HS-27A (cell line): ENCODE results near the gene CACNB2.

Source experiments
- DNase-seq: peaks from one replicate; pipeline ENCODE4 v3.0.0-alpha.2; 2012; ENCODE audit warnings: low read depth, missing footprints

The CACNB2 gene

DNA sequence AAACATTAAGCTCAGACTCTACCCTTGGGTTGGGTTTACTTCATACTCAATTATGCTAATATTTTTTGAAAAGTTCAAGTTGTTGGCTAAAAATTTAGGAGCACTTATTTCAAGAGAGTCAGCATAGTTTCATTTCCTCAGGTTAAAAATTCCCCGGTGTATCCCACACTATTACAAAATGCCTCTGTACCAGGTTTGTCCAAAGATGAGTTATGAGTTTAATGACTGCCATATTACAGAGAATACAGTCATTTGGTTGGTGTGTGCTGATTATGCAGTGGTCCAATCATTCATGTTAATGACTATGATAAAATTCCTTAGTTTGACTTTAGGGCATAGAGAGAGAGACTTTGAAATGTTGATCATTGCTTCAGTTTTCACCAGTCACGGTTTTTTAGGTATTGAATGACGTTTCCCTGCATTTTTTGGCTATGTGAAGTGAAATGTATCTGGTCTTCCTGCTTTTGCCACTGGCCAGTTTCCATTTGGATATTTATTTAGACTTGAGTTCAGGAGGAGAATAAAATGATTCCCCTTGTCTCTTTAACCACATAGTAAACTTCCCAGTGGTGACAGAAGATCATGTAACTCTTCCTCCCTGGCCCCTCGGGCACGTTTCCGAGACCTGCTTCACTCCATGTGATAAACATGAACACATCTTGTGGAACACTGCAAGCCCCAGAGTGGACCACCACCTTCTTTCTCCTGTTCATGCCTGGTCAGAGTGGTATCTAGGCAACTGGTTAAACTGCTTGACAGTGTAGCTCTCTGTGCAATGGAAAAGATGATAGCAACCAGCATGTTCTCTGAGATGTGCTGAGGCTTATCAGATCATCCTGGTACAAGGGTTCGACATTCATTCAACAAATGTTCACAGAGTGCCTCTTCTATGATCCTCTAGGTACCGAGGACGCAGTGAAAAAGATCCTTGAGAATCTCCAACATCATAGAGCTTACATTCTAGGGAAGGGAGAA, 153.6 kb downstream of the CACNB2 start:
- DNase-seq, result no peak

DNA sequence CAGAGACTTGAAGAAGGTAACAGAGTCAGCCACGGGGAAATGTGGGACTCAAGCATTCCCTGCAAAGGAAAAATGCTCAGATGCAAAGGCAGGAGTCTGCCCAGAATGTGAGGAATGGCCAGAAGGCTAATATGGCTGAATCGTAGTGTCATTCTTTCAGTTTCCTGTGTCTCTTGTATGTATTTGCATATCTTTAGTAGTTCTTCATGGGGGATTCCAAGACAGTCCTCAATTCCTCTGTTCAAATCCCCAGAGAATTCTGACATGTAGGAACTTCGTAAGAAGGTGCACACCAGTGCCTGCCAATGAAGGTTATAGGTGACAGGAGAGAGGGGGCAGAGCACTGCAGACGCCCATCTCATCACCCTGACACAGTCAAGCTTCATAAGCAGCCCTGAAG, 154.4 kb downstream of the CACNB2 start:
- DNase-seq, result no peak

DNA sequence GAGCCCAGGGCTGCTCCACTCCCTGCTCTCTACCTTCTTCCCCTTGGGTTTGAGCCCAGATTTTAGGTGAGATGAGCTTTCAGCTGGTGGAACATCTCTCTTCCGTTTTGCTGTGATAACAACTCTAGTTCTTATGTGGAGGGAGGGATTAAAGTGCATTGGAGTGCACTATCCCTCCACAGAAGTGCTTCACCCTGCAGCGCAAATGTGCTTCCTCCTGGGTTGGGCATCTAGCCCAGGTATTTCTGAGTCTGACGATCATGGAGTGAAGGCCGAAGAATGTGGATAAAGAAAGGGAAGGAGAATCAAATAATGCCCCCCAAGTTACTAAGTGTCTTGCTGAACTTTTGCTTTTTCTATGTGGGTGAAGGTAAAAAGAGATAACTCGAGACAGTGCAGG, 157.4 kb downstream of the CACNB2 start:
- no peak for DNase-seq

DNA sequence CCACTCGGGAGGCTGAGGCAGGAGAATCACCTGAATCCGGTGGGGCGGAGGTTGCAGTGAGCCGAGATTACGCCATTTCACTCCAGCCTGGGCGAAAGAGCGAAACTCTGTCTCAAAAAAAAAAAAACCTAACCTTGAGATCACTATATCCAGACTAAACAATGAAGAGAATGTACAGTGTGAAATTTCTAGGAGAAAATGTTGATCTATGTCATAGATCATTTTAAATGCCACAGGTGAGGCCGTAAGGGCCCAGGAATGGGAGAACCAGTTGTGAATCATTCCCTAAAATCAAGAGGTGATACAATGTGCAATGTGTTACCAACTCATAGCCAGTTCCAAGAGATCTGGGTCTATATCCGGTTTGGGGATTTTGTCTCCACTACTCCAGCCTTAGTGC, 158.0 kb downstream of the CACNB2 start:
- no peak for DNase-seq

DNA sequence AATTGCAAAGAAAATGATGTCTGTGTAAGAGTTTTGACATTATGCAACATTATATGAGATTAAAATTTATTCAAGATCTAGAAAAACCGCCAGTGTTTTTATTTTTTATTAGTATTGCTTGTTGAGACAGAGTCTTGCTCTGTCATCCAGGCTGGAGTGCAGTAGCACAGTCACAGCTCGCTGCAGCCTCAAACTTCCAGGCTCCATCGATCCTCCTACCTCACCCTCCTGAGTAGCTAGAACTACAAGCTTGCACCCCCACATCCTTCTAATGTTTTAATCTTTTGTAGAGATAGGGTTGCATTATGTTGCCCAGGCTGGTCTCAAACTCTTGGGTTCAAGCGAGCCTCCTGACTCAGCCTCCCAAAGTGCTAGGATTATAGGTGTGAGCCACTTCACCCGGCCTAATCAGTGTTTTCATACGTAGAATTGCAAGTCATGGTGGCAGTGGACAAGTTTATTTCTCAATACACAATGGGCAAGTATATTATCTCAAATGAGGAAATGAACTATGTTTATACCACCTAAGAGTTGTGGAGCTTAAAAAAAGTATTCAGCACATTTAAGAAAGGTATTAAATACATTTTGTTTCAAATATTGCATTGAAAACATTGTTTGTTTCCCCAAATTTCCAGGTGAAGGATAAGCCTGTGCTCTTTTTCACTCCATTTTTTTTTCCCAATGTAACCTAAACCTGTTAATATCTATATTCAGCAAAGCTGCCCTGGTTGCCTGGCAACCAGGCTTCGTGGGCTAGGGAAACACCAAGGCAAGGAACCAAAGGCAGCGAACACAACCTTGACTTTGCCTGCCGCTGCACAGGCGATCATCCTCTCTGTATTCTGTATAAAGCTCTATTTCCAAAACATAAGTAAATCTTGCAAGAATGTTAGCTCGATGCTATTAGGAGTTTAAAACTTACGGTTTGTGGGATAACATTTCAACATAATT, 163.9 kb downstream of the CACNB2 start:
- DNase-seq, result no peak

DNA sequence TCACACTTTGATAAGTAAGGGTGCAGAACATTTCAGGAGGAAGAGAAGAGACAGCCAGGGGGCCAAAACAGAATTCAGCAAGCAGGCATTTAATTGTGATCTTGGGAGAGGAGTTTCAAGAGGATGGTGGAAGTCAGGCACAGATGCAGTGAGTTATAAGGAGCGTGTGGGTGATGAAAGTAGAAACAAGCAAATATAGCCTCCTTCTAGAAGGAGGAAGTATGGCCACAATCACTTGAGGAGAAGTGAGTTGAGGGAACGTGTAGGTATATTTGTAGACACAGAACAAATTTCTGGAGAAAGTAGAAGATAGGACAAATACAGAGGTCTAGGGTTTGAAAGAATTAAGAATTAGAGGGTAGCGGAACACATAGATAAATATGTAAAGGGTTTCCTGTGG, 165.8 kb downstream of the CACNB2 start:
- no peak for DNase-seq

DNA sequence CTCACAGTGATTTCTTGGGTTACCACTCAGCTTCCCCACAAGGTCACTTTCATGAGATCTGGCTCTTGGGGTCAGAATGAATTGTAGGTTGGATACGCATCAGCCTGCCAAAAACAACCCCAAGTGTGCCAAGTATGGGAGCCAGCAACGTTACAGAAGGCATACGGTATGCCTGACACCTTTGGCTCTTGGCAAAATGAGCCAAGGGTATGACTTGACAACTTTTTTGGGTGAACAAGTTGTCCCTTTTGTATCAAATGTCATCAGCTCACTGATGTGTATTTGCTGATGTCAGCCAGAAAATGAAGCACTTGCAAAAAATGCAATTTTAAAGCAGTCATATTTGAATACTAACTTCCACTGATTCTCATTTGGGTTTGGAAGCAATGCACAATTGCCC, 168.4 kb downstream of the CACNB2 start:
- DNase-seq, result no peak

DNA sequence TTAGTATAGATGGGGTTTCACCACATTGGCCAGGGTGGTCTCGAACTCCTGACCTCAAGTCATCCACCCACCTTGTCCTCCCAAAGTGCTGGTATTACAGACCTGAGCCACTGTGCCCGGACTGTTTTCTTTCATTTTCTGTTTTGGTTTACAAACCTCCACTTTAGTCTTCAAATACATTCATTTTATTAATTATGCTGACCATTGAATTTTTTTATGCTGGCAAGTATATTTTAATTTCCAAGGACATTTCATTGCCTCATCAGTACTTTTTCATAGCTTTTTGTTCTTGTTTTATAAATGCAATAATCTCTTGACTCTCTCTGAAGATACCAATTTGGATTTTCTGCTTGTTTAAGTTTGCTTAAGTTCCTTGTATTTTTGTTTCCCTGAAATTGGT, 170.5 kb downstream of the CACNB2 start:
- DNase-seq, result no peak

DNA sequence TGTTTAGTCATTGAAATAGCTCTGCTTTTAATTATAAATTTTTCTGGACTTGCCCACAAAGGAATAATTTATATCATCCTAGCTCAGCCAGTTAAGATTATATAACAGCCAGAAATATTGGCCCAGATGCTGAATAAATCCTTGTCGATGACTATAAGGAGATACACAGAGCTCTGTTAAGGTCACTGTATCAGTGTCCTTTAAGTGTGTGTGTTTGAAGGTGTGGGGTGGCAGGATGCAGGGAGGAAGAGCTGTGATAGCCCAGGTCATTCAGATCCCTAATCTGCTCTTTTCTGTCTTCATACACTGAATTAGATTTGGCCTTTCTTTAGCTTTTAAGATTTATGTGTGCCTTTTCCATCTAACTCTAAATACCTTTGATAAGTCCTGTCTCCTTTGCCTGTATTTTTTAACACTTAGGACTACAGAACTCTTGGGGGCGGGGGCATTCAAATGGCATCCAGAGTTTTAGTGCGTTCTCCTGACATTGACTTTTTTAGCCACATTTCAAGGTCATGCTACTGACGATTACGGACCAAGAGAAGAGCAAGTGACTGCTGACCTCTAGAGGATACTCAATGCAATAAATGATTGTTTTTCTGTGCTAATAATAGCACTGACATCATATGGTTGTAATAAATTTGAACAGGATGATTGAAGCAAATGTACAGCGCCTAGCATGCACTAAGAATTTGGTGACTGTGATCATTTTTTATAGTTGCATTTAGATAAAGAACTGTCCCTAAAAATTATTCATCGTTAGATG, 172.3 kb downstream of the CACNB2 start:
- DNase-seq, result no peak

DNA sequence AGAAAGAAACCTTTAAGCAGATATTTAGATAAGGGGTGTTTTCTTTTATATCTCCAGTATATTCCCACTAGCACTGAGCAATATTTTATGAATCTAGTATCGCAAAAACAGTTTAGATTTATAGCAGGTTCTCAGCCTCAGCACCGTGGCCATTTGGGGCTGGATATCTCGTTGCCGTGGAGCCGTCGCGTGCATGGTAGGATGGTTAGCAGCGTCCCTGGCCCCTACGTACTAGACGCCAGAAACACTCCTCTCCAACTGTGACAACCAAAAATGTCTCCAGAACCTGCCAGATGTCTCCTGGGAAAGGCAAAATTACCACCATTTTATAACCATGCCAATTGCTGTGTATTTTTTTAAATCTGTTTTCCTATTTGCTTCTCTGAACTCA, 172.9 kb downstream of the CACNB2 start:
- DNase-seq, result no peak

DNA sequence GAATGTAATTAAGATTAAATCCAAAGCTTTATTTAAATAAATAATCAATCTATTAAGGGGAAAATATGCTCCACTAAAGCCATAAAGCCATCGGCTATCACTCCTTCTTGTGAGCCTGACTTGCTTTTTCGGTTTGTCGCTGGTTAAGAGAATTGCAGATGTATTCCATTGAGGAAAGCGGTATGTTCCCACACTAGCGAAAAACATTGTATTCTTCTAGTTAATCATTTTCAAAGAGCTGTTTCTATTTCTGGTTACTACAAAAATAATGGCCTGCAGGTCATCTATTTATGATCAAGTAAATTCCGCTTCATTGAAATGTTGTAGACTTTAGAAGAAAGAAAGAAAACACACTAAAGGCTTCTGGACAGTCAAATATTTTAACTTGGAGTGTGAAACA, 173.4 kb downstream of the CACNB2 start:
- no peak for DNase-seq

DNA sequence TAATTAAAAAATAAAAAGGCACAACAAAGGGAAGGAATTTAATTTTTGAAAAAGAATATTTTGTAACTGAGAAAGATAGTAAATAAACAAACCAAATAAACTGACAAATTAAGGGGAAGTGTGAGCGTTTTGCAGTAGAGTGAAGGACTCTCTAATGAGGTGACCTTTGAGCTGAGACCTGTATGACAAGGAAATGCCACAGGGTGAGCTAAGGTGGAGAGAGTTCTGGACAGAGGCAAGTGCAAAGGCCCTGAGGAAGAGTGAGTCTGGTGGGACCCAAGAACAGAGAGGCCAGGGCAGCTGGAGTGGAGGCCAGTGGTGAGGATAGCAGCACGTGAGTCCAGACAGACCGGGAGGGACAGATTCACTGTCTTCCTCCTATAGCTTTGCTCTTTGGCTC, 179.4 kb downstream of the CACNB2 start:
- no peak for DNase-seq

DNA sequence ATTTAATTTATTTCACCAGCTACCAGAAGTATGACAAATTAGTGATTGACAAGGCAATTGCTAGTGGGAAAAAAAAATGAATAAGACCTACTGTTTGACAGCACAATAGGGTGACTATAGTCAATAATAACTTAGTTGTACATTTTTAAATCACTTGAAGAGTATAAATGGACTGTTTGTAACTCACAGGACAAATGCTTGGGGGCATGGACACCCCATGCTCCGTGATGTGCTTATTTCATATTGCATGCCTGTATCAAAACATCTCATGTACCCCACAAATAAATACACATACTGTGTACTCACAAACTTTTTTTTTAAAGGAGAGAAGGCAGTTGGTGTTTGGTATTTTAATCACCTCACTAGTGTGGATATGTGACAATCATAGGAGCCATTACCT, 181.1 kb downstream of the CACNB2 start:
- DNase-seq, result no peak

DNA sequence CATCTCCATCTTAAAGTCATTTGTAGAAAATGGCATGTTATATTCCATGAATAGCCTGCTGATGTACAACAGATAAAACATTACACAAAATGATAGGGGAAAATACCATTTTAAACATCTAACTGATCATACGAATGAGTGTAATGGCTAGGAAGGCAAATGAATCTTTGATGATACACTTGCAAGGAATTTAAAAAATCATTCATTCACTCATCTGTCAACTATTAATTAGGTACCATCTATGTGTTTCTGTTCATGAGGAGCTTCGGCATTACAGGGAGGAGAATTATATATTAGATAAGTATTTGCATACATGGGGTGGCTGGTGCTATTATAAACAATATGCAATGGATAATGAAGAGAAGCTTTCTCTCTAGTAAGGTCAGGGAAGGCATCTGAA, 183.7 kb downstream of the CACNB2 start:
- no peak for DNase-seq

DNA sequence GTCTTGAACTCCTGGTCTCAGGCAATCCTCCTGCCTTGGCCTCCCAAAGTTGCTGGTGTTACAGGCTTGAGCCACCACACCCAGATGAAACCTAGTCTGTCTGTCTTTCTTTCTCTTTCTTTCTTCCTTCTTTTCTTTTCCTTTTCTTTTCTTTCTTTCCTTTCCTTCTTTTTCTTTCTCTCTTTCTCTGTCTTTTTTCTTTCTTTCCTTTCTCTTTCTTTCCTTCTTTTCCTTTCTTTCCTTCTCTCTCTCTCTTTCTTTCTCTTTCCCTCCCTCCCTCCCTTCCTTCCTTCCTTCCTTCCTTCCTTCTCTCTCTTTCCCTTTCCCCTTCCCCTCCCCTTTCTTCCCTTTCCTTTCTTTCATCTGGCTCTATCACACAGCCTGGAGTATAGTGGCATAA, 185.2 kb downstream of the CACNB2 start:
- DNase-seq, result no peak

DNA sequence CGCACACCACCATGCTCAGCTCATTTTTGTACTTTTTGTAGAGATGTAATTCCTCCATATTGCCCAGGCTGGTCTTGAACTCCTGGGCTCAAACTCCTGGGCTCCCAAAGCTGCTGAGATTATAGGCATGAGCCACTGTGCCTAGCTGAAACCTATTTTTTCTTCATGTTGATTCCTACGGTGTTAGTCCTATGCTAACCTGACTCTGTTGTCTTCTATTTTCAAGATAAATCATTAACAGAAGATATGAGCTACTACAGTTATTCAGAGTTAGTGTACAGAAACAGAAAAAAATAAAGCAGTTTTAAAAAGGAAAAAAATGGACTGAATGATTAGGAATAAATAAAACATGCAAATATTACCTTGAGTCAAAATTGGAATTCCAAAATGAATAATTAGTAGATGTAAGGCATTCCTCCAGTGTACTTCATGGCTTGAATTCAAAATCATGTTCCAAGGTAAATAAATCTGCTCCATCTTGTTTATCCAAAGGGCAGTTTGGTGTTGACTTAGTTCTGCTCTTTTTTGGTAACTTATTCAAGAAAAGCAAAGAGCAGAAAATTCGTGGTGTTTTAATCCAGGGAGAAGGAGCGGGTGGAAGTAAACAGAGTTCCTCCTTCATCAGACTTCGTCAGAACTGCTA, 185.8 kb downstream of the CACNB2 start:
- no peak for DNase-seq

DNA sequence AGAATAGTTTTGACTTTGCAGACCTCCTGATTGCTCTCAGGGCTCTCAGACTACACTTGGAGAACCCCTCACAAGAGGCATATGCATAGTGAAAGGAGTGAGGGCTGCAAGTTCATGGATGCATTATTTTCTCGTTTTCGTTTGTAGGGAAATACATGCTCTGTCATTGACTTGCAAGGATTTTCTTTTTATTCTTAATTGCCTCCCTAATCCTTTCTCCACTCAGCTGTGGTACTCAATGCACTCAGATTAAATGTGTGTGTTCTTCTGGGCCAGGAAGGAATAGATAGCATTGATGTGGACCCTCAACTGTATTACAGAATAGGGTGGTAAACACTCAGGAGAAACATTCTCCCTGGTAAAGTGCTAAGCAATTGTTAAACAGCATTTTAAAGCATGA, 188.7 kb downstream of the CACNB2 start:
- DNase-seq, result no peak

DNA sequence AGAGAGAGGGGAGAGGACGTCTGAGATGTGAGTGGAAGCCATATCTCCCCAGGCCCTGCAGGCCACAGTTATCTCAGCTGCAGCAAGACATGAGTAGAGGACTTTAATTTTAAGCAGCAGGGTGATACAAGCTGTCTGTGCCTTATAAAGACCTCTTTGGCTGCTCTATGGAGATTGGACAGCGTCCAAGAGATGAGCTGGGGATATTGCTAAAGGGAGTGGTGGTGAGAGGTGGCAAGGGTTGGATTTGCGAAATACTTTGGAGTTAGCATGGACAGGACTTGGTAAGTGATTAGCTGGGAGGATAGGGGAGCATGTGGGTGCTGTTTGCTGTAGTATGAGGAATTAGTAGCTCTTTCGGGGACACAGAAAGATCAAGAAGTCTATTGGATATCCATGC, 191.8 kb downstream of the CACNB2 start:
- DNase-seq, result no peak

DNA sequence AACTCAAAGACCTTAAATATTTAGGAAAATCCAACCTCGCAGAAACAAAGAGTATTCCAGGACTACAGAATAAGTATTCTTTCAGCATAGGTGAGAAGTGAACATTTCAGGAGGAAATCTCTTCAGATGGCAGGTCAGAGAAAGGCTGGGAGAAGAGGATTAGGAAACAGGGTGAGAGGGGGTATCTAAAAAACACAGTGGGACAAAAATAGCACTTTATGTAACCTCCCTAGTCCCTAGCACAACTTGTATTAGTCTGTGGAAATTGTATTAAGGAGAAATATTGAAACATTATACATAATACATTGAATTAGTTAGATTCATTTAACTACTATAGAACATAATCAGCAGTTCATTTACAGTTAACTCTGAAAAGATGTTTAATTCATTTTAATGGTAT, 192.3 kb downstream of the CACNB2 start:
- DNase-seq, result no peak

DNA sequence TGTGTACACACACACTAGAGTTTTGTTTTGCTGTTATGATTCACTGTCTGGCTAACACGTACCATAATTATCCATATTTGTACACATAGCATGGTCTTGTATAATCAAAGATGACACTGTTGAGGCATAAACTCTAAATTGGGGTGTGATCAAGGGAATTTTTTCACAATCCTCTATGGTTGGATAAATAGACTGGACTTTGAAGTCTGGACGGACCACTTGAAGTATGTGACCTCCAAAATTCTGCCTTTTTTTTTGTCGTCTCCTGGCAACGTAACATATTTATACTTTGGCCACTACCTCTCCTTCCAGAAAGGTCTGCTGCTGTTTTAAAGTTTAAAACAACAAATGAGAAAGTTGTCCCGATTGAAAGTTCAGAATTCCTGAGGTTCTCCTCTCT, 193.4 kb downstream of the CACNB2 start:
- no peak for DNase-seq

DNA sequence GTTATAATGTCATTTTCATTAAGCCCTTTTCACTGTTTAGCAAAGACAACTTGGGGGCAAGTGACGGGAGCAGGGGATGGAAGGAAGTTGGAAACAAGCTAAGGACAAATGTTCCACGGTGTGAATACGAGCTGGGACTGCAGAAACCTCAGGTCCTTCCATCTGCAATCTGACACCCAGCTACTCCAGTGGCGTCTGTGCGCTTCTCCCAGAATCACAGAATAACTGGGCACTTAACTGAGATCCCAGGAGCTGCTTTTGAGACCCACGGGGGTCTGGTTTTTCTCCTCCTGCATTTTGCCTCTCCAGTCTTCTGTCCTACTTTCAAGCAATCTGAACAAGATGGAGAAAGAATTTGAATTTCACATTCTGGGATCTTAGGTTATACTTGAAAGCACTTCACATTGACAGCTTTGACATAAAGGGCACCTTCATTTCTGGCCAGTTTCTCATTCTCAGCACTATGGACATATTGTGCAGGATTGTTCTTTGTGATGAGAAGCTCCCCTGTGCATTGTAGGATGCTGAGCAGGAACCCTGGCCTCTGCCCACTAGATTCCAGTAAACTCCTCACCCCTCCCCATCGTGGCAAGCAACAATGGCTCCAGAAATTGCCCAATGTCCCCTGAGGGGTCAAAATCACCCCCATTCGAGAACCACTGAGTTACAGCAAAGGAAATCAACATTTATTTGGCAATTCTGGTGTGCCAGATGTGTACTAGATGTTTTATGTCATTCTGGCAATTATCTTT, 194.1 kb downstream of the CACNB2 start:
- no peak for DNase-seq
